GM21367 (cell line): ENCODE measurements around the gene IDUA.

Experiments used
- ATAC-seq: cut with Tn5 transposase; IDR thresholded peaks from one replicate; pipeline ENCODE4 v1.9.1; 2021; ENCODE audit not compliant: unreplicated experiment

Gene IDUA

GRCh38 chr4:1027915-1028238 is 41.0 kb downstream of the IDUA start:
- no peak for ATAC-seq

- ATAC-seq, result no peak
Measured at GRCh38 chr4:1028574-1029220, 41.9 kb downstream of the IDUA start.

- no peak for ATAC-seq
Measured at GRCh38 chr4:1029529-1029928, 42.7 kb downstream of the IDUA start.

- no peak for ATAC-seq
Measured at GRCh38 chr4:1030031-1030430, 43.2 kb downstream of the IDUA start.

- ATAC-seq, result no peak
Measured at GRCh38 chr4:1030559-1030958, 43.7 kb downstream of the IDUA start.

GRCh38 chr4:1031346-1031745 is 44.5 kb downstream of the IDUA start:
- ATAC-seq, result no peak

GRCh38 chr4:1031956-1032795 is 45.3 kb downstream of the IDUA start:
- no peak for ATAC-seq

GRCh38 chr4:1032861-1033260 is 46.0 kb downstream of the IDUA start:
- no peak for ATAC-seq

- ATAC-seq, result no peak
Measured at GRCh38 chr4:1033840-1034551, 47.2 kb downstream of the IDUA start.

- no peak for ATAC-seq
Measured at GRCh38 chr4:1035510-1035909, 48.7 kb downstream of the IDUA start.

- ATAC-seq, result no peak
Measured at GRCh38 chr4:1036095-1036494, 49.3 kb downstream of the IDUA start.

GRCh38 chr4:1036976-1037810 is 50.3 kb downstream of the IDUA start:
- no peak for ATAC-seq

GRCh38 chr4:1038948-1039492 is 52.2 kb downstream of the IDUA start:
- ATAC-seq, result no peak

GRCh38 chr4:1039493-1040343 is 52.9 kb downstream of the IDUA start:
- no peak for ATAC-seq

- no peak for ATAC-seq
Measured at GRCh38 chr4:1040344-1041146, 53.7 kb downstream of the IDUA start.

- ATAC-seq, result no peak
Measured at GRCh38 chr4:1041147-1041935, 54.5 kb downstream of the IDUA start.

GRCh38 chr4:1041936-1042330 is 55.1 kb downstream of the IDUA start:
- ATAC-seq, result no peak

GRCh38 chr4:1042352-1043055 is 55.7 kb downstream of the IDUA start:
- ATAC-seq, result no peak
